T1000 (cell line): Measurements from ENCODE around the gene CLDN4.

Experiments
- DNase-seq: peaks from one replicate; lab custom pipeline; 2025; ENCODE audit warnings: mixed read lengths; lab: John Stamatoyannopoulos, UW

The CLDN4 gene

GRCh38 chr7:73872056-73872908 lies 41.5 kb downstream of the CLDN4 start:
- no peak for DNase-seq

GRCh38 chr7:73876361-73876760 lies 45.6 kb downstream of the CLDN4 start:
- no peak for DNase-seq

- no peak for DNase-seq
Observed at GRCh38 chr7:73876973-73877372, 46.2 kb downstream of the CLDN4 start.

GRCh38 chr7:73879977-73880681 lies 49.3 kb downstream of the CLDN4 start:
- no peak for DNase-seq

- DNase-seq = no peak
Observed at GRCh38 chr7:73880755-73881328, 50.0 kb downstream of the CLDN4 start.

GRCh38 chr7:73881352-73882046 lies 50.7 kb downstream of the CLDN4 start:
- no peak for DNase-seq

- DNase-seq = no peak
Observed at GRCh38 chr7:73882047-73882402, 51.2 kb downstream of the CLDN4 start.
